Suprapubic skin (tissue), 4 donors: ENCODE measurements around the gene ADGRG1. TPM values are rescaled to one million over a fixed set of nuclear protein-coding genes. Genes with fewer than 3 reads are reported as not detected.
A peak's percentile ranks its signal among the peaks of the same experiment; 100 is the strongest.

Source experiments
- DNase-seq, 2 donors: peaks; one replicate each; pipeline ENCODE4 v3.0.0-alpha.2; 2019; ENCODE audit warnings: low spot score in 2 of 2
- H3K27ac ChIP-seq: fragments of 200-600 bp; sonication (generic); one replicate; pipeline ENCODE4 v1.5.1; 2019
- H3K27me3 ChIP-seq: fragments of 200-600 bp; sonication (generic); one replicate; pipeline ENCODE4 v1.5.1; 2019
- H3K36me3 ChIP-seq: fragments of 200-600 bp; sonication (generic); one replicate; pipeline ENCODE4 v1.5.1; 2019
- H3K4me1 ChIP-seq: fragments of 200-600 bp; sonication (generic); one replicate; pipeline ENCODE4 v1.5.1; 2019
- H3K4me3 ChIP-seq: fragments of 200-600 bp; sonication (generic); one replicate; pipeline ENCODE4 v1.5.1; 2019; ENCODE audit warnings: mild to moderate bottlenecking
- H3K9me3 ChIP-seq: fragments of 200-600 bp; sonication (generic); one replicate; pipeline ENCODE4 v1.5.1; 2019
- CTCF ChIP-seq, 2 donors: fragments of 200-600 bp in 1 of 2; fragments of 450-650 bp in 1 of 2; sonication (generic) in 1 of 2; IDR thresholded peaks; one replicate each; pipeline ENCODE4 v1.5.1; 2016 to 2019; ENCODE audit warnings: antibody characterized with exemption in 2 of 2, mild to moderate bottlenecking in 1 of 2, moderate library complexity in 1 of 2
- EP300 ChIP-seq: sonication (generic); formaldehyde crosslinking; IDR thresholded peaks from one replicate; pipeline ENCODE4 v1.6.1; 2017; ENCODE audit warnings: antibody characterized with exemption
- POLR2A ChIP-seq, 2 donors: fragments of 450-650 bp; IDR thresholded peaks; one replicate each; pipeline ENCODE4 v1.6.1; 2017; ENCODE audit warnings: antibody characterized with exemption in 2 of 2, mild to moderate bottlenecking in 2 of 2, moderate library complexity in 2 of 2
- POLR2AphosphoS5 ChIP-seq, 3 donors: sonication (generic); formaldehyde crosslinking; IDR thresholded peaks; one replicate each; pipeline ENCODE4 v1.6.1; 2017; ENCODE audit warnings: antibody characterized with exemption in 3 of 3
- WGBS: methylation state at CpG from one replicate; pipeline ENCODE4 v1.1.5; 2018; 5-methylcytosine and 5-hydroxymethylcytosine counted together
- total RNA-seq, 4 donors: library from RNA; depleted of rRNA; stranded (reverse); fragments of >200 nt; gene quantifications; one replicate each; pipeline ENCODE4 v1.1.0, GENCODE V29; 2016

Gene ADGRG1
- total RNA-seq, 4 donors from 2014 or later, result 107 to 202 (median 139) TPM

GRCh38 chr16:57679767-57680482 lies 51.5 kb downstream of the ADGRG1 start:
- peak in 1 of 2 donors; percentile 24 for DNase-seq
- Histone ChIP-seq H3K36me3 (no peaks in the 10 kb centered on the region), H3K27me3 (peaks cover 4% of the 10 kb centered on the region), H3K27ac (no peak overlapping the region), H3K4me3 (no peak overlapping the region), H3K9me3 (no peaks in the 10 kb centered on the region), H3K4me1 (peaks cover 7% of the 10 kb centered on the region)
- WGBS, result 77% methylated on average over 7 of the region's 7 CpGs
- no peak for TF ChIP-seq POLR2AphosphoS5 (IDR thresholded peaks at IDR 0.05)
- TF ChIP-seq POLR2A (IDR thresholded peaks at IDR 0.05), result no peak
- TF ChIP-seq EP300, result no peak
- no peak for TF ChIP-seq CTCF (IDR thresholded peaks at IDR 0.05)

- Histone ChIP-seq H3K9me3 (no peaks in the 10 kb centered on the region), H3K4me1 (peaks cover 7% of the 10 kb centered on the region), H3K27ac (no peak overlapping the region), H3K4me3 (no peak overlapping the region), H3K36me3 (no peaks in the 10 kb centered on the region), H3K27me3 (peaks cover 4% of the 10 kb centered on the region)
- peak in 1 of 2 donors; percentile 9 for DNase-seq
- 76% methylated on average over 5 of the region's 5 CpGs for WGBS
- no peak for TF ChIP-seq EP300
- TF ChIP-seq POLR2A (IDR thresholded peaks at IDR 0.05), result no peak
- no peak for TF ChIP-seq POLR2AphosphoS5 (IDR thresholded peaks at IDR 0.05)
- TF ChIP-seq CTCF (IDR thresholded peaks at IDR 0.05), result no peak
Observed at GRCh38 chr16:57680842-57681375, 52.5 kb downstream of the ADGRG1 start.

GRCh38 chr16:57681950-57682728 lies 53.7 kb downstream of the ADGRG1 start:
- H3K27ac ChIP-seq, result no peak overlapping the region
- peaks cover 4% of the 10 kb centered on the region for H3K27me3 ChIP-seq
- 65% methylated on average over 5 of the region's 13 CpGs for WGBS
- no peak for DNase-seq
- peaks cover 7% of the 10 kb centered on the region for H3K4me1 ChIP-seq
- TF ChIP-seq POLR2A (IDR thresholded peaks at IDR 0.05) (no peak), EP300 (no peak), CTCF (IDR thresholded peaks at IDR 0.05) (no peak), POLR2AphosphoS5 (IDR thresholded peaks at IDR 0.05) (no peak)
- no peak overlapping the region for H3K4me3 ChIP-seq
- H3K36me3 ChIP-seq, result no peaks in the 10 kb centered on the region
- H3K9me3 ChIP-seq, result no peaks in the 10 kb centered on the region

DNA sequence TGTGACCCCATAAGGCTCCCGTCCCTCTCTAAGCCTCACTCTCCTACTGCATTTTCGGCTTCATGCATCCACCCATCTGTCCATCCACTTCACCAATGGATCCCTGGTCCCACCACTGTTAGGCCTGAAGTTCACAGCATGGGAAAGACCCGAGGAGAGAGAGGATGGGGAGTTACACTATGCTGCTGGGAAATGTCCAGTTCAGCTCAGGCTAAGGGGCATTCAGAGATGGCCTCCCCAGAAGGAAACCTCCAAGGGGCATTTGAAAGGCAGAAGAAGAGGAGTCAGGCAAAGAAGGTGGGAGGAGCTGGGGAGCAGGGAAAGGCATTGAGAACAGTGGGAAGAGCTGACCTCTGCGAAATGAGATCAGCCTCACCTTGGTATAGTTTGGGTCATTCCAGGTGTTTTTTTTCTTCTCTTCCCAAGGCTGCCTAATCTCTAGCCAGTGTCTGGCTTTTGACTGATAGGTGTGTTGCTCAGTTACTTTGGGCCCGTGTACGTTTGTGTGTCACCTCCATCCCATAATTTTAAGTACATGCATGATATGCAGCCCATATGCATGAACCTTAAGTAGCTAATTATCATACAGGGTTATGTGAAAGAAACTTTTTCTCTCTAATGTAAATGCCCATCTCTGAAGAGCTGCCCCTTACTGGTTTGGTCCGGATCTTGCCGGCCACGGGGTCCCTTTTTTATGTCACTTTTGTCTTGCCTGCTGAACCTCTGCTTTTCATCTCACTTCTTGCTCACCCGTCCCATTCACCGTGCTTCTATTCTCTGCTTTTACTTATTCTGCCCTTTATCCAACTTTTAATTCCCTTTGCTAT lies 54.6 kb downstream of the ADGRG1 start:
- WGBS, result 86% methylated on average over 11 of the region's 11 CpGs

More for the DNA sequence above, 54.6 kb downstream of the ADGRG1 start:
- Histone ChIP-seq H3K4me1 (peaks cover under 1% of the 10 kb centered on the region), H3K4me3 (no peak overlapping the region), H3K9me3 (no peaks in the 10 kb centered on the region), H3K27me3 (peaks cover 4% of the 10 kb centered on the region), H3K27ac (no peak overlapping the region), H3K36me3 (no peaks in the 10 kb centered on the region)
- TF ChIP-seq CTCF (IDR thresholded peaks at IDR 0.05), result no peak
- TF ChIP-seq POLR2AphosphoS5 (IDR thresholded peaks at IDR 0.05), result no peak
- no peak for TF ChIP-seq EP300
- TF ChIP-seq POLR2A (IDR thresholded peaks at IDR 0.05), result no peak
- peak in 1 of 2 donors; percentile 3 for DNase-seq
